GM19468 (cell line): Measurements from ENCODE around the gene PLVAP.
A peak's percentile ranks its signal among the peaks of the same experiment; 100 is the strongest.
"Not testable (repeated sequence)": the region's sequence is repeated elsewhere in the genome, so short reads cannot be mapped to it uniquely, and the experiment has no call there.

Experiments used
- ATAC-seq: cut with Tn5 transposase; IDR thresholded peaks from one replicate; pipeline ENCODE4 v1.9.1; 2021; ENCODE audit warnings: mild to moderate bottlenecking, moderate library complexity, moderate number of reproducible peaks; ENCODE audit not compliant: unreplicated experiment; ENCODE audit errors: extremely low read depth

Gene PLVAP

GRCh38 chr19:17402982-17403855, 26.1 kb upstream of the PLVAP start:
- ATAC-seq: no peak

GRCh38 chr19:17401628-17402027, 24.5 kb upstream of the PLVAP start:
- ATAC-seq: no peak

- ATAC-seq: no peak
Measured at GRCh38 chr19:17398902-17399527, 21.9 kb upstream of the PLVAP start.

GRCh38 chr19:17394891-17395415, 17.8 kb upstream of the PLVAP start:
- ATAC-seq: no peak

- ATAC-seq: no peak
Measured at GRCh38 chr19:17393914-17394313, 16.8 kb upstream of the PLVAP start, which contains the start of gene CCDC194. CCDC194 (minus strand) TSS chr19:17394196; CDS start chr19:17394158, 38 bp downstream.

GRCh38 chr19:17393002-17393401, 15.9 kb upstream of the PLVAP start:
- ATAC-seq: no peak

GRCh38 chr19:17391371-17392151, 14.4 kb upstream of the PLVAP start:
- ATAC-seq: no peak

- peak; percentile 63 for ATAC-seq
Measured at GRCh38 chr19:17390665-17391370, 13.7 kb upstream of the PLVAP start.

GRCh38 chr19:17389957-17390664, 13.0 kb upstream of the PLVAP start:
- no peak for ATAC-seq

GRCh38 chr19:17389288-17389687, 12.1 kb upstream of the PLVAP start:
- no peak for ATAC-seq

- no peak for ATAC-seq
Measured at GRCh38 chr19:17385878-17386611, 8.9 kb upstream of the PLVAP start.

- ATAC-seq: no peak
Measured at GRCh38 chr19:17380426-17381138, 3.4 kb upstream of the PLVAP start.

GRCh38 chr19:17379221-17379631, 2.1 kb upstream of the PLVAP start:
- ATAC-seq: no peak

GRCh38 chr19:17378271-17378670, 1.1 kb upstream of the PLVAP start:
- no peak for ATAC-seq

GRCh38 chr19:17370026-17370587, 7.0 kb downstream of the PLVAP start:
- ATAC-seq: peak; percentile 50

- ATAC-seq: no peak
Measured at GRCh38 chr19:17365361-17365760, 11.8 kb downstream of the PLVAP start.

- ATAC-seq: not testable (repeated sequence)
Measured at GRCh38 chr19:17363852-17364605, 13.1 kb downstream of the PLVAP start.
